ENCODE data around the gene STK32B.

GRCh38 chr4:5014007-5014682, 37.1 kb upstream of the STK32B start:
- no peak for TF ChIP-seq CTCF (IDR thresholded peaks at IDR 0.05)
- no peak for TF ChIP-seq EP300 (IDR thresholded peaks at IDR 0.05)
